ENCODE measurements around the gene CABLES2. TPM values are rescaled to one million over a fixed set of nuclear protein-coding genes. Genes with fewer than 3 reads are reported as not detected.

Gene CABLES2
- total and polyA plus RNA-seq, 5 donors from 2014 or later, result 0.49 to 7.0 (median 1.2) TPM

DNA sequence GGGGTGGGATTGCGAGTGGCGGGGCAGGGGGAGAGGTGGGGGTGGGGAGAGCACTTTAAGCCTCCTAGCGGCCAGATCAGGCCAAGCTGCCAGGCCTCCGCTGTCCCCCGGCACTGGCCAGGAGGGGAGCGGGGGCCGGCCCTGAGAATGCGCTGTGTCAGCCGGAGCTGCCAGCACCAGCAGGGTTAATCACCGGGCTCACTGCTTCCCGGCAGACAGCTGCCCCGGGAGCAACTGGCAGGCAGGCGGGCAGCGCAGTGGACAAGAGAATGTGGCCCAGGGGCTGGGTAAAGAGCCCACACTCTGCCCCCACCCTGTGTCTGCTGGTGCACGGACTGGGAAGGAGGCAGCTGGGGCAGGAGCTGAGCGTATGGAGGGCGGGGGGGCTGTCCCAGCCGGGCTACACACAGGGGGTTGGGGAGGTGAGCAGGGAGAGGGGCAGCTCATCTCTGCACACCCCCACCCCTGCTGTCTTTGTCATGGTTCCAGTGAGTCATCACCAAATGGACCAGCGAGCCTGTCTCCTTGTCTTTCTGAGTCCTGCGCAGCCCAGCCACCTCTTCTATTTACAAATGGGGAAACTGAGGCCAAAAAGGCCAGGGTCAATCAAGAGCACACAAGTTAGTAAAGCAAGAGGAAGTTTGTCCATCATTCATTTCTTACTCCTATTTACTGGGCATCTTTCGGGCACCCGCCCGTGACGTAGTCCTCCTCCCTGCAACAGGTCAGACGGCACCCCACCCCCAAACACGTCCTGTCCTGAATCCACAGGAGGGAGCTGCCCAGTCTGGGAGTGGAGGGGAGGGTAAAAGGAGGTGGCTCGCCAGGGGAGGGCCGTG lies 37.9 kb downstream of the CABLES2 start:
- Mint-ChIP-seq H3K27me3 (peaks cover 30% of the 10 kb centered on the region), H3K9me3 (no peaks in the 10 kb centered on the region), H3K27ac (no peak overlapping the region), H3K36me3 (no peaks in the 10 kb centered on the region), H3K4me3 (peak overlapping the region in 2 of 4 donors; percentile 21 to 53), H3K4me1 (peaks cover 0 to 7% (median 0%) of the 10 kb centered on the region in 4 donors)
- no peak overlapping the region for H3K4me3 ChIP-seq (ENCODE audit: low read depth, low read length)
- ATAC-seq (ENCODE audit: low read depth in 2 of 2), result no peak
- H3K36me3 ChIP-seq (ENCODE audit: control insufficient read depth, insufficient read depth, low read length), result no peaks in the 10 kb centered on the region
- peaks cover 25% of the 10 kb centered on the region for H3K4me1 ChIP-seq (ENCODE audit: control insufficient read depth, insufficient read depth, low read length, poor library complexity, severe bottlenecking)
- DNase-seq, result no peak
- no peaks in the 10 kb centered on the region for H3K27me3 ChIP-seq (ENCODE audit: control insufficient read depth, insufficient read depth, low read length)
- H3K9me3 ChIP-seq (ENCODE audit: control insufficient read depth in 2 of 2, low read length in 2 of 2), result no peaks in the 10 kb centered on the region
- H3K27ac ChIP-seq (ENCODE audit: insufficient read depth, low read length, poor library complexity, severe bottlenecking), result no peak overlapping the region

DNA sequence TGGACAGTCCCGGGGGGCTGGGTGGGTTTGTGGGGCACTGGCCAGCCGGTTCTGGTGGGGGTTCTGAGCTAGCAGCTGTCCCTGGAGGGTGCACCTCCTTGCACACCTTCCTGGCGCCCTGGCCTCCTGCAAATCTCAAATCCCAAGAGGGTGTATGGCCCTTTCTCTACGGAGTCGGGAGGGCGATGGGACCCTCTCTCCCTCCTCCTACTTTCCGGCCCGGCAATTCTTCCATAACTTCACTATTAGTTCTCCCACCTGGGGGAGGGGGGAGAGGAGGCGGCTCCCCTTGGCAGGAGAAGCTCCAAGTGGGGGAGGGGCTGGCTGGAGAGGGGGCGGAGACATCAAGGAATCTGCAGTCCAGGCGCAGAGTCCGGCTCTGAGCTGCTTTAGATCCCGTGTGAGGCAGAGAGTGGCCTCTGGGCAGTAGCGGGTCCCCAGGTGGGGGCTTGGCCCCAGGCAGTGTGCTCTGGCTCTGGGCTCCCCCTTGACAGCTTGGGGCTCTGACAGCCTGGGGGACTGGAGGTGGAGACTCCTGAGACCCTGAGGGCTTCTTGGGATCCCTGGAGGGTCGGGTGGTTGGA lies 38.6 kb downstream of the CABLES2 start:
- H3K36me3 Mint-ChIP-seq, result no peaks in the 10 kb centered on the region
- H3K4me3 ChIP-seq (ENCODE audit: low read depth, low read length), result no peak overlapping the region
- H3K4me1 Mint-ChIP-seq, result peaks cover 0 to 7% (median 0%) of the 10 kb centered on the region in 4 donors
- H3K4me1 ChIP-seq (ENCODE audit: control insufficient read depth, insufficient read depth, low read length, poor library complexity, severe bottlenecking), result peaks cover 25% of the 10 kb centered on the region
- H3K27me3 Mint-ChIP-seq, result peaks cover 35% of the 10 kb centered on the region
- no peaks in the 10 kb centered on the region for H3K36me3 ChIP-seq (ENCODE audit: control insufficient read depth, insufficient read depth, low read length)
- DNase-seq (no peak), ATAC-seq (ENCODE audit: low read depth in 2 of 2) (no peak)
- no peaks in the 10 kb centered on the region for H3K9me3 ChIP-seq (ENCODE audit: control insufficient read depth in 2 of 2, low read length in 2 of 2)
- peak overlapping the region in 3 of 4 donors; percentile 15 to 69 (median 16) for H3K4me3 Mint-ChIP-seq
- H3K27me3 ChIP-seq (ENCODE audit: control insufficient read depth, insufficient read depth, low read length), result no peaks in the 10 kb centered on the region
- no peaks in the 10 kb centered on the region for H3K9me3 Mint-ChIP-seq
- H3K27ac Mint-ChIP-seq, result no peak overlapping the region
- peak overlapping the region; percentile 5 for H3K27ac ChIP-seq (ENCODE audit: insufficient read depth, low read length, poor library complexity, severe bottlenecking)

DNA sequence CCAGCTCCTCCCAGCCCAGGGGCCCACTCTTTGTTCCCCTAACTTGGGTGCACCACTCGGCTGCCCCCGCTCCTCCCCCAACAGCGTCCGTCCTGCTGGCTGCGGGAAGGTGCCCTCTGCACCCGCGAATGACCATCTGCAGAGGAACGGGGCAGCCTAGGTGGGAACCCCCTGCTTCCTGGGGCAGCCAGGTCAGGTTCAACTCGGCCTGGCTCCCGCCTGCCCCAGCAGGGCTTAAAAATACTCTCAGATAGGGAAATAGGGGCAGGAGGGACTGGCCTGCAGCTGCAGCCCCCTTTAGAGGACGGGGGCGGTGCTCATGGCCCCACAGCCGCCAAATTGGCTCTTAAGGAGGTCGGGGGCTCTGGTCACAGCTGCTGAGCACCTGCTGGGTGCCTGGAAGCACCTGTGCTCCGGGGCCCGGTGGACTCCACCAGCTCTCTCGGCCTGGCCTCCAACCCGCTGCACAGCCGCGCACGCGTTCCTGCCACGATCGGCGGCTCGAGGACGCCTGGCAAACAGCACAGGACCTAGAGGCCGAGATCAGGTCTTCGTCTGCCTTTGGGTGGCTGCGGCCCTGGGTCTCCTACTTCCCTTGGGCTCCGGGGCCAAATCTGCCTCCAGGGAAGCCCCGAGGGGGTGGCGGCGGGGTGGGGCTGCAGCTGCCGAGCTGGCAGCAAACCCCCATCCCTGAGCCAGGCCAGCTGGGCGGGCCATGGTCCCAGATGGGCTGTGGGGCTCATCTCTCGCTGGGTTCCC lies 39.3 kb downstream of the CABLES2 start:
- Mint-ChIP-seq H3K4me3 (peak overlapping the region in 3 of 4 donors; percentile 56 to 71 (median 70)), H3K27ac (no peak overlapping the region), H3K9me3 (no peaks in the 10 kb centered on the region), H3K36me3 (no peaks in the 10 kb centered on the region), H3K4me1 (peaks cover 0 to 7% (median 0%) of the 10 kb centered on the region in 4 donors), H3K27me3 (peaks cover 34% of the 10 kb centered on the region)
- Histone ChIP-seq H3K36me3 (ENCODE audit: control insufficient read depth, insufficient read depth, low read length) (no peaks in the 10 kb centered on the region), H3K4me1 (ENCODE audit: control insufficient read depth, insufficient read depth, low read length, poor library complexity, severe bottlenecking) (peaks cover 25% of the 10 kb centered on the region), H3K9me3 (ENCODE audit: control insufficient read depth in 2 of 2, low read length in 2 of 2) (no peaks in the 10 kb centered on the region), H3K4me3 (ENCODE audit: low read depth, low read length) (no peak overlapping the region), H3K27me3 (ENCODE audit: control insufficient read depth, insufficient read depth, low read length) (no peaks in the 10 kb centered on the region), H3K27ac (ENCODE audit: insufficient read depth, low read length, poor library complexity, severe bottlenecking) (no peak overlapping the region)
- no peak for ATAC-seq (ENCODE audit: low read depth in 2 of 2)
- DNase-seq, result peak in 1 of 3 donors; percentile 18

DNA sequence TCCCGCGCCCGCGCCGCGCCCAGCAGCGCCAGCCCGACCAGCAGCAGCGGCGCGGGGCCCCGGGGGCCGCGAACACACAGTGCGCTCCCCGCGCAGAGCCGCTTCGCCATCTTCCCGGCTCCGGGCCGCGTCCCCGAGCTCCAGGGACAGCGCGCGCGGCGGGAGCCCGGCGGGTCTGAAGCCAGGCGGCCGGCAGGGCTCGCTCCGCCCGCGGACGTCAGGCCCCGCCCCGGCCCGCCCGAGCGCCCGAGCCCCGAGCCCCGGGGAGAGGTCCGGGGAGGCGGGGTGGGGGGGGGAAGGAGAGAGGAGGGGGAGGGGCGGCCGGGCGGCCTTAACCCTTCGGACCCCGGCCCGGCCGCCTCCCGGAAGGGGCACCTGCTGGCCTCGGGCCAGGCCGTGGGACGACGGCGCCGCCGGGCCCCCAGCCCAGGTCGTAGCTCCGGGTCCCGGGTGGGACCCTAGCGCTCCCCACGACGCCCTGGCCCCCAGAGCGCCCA lies 39.9 kb downstream of the CABLES2 start, which contains the start of gene LAMA5:
Gene LAMA5, minus strand, starts transcription at position 177 of the 497 bp plus-strand sequence. Its CDS starts 67 bp downstream, at position 110.
- Mint-ChIP-seq H3K4me1 (peaks cover 0 to 7% (median 0%) of the 10 kb centered on the region in 4 donors), H3K27me3 (peaks cover 37% of the 10 kb centered on the region), H3K36me3 (no peaks in the 10 kb centered on the region), H3K27ac (no peak within 1 kb of the TSS), H3K9me3 (no peaks in the 10 kb centered on the region), H3K4me3 (peak within 1 kb of the TSS in 3 of 4 donors; percentile 56 to 71 (median 70))
- Histone ChIP-seq H3K36me3 (ENCODE audit: control insufficient read depth, insufficient read depth, low read length) (no peaks in the 10 kb centered on the region), H3K27ac (ENCODE audit: insufficient read depth, low read length, poor library complexity, severe bottlenecking) (no peak within 1 kb of the TSS), H3K4me3 (ENCODE audit: low read depth, low read length) (no peak within 1 kb of the TSS), H3K4me1 (ENCODE audit: control insufficient read depth, insufficient read depth, low read length, poor library complexity, severe bottlenecking) (peaks cover 25% of the 10 kb centered on the region), H3K27me3 (ENCODE audit: control insufficient read depth, insufficient read depth, low read length) (no peaks in the 10 kb centered on the region), H3K9me3 (ENCODE audit: control insufficient read depth in 2 of 2, low read length in 2 of 2) (no peaks in the 10 kb centered on the region)
- DNase-seq, result no peak
- no peak for ATAC-seq (ENCODE audit: low read depth in 2 of 2)

DNA sequence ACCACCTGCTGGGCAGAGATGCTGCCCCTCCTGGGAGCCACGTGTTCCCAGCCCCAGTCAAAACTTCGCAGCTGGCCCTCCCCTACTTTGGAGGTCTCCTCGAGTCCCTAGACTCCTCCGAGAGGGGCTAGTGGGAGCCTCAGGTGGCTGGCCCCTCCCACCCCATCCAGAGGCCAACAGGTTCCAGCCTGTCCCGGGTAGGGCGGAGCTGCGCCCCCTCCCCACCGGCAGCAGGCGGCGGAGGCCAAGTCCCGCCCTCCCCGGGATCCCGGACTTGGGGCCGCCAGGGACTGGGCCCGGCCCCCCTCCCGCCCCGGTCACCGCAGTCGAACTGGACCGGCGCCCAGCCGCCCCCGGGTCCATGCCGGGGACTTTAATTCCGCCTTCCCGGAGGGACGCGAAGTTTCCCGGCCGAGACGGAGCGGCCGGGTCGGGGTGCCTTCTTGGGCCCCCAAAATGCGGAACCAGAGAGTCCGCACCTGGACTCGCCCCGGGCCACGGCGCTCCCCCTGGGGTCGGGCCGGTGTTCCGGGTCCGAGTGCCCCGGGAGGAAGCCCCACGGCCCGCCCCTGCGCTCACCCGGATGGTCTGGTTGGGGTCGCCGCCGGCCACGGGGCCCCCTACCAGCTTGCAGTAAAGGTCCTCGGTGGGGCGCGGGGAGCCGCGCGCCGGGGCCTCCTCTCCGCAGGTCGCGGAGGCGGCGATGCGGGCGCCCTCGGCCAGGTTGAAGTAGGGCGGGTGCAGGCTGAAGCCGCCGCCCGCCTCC lies 40.5 kb downstream of the CABLES2 start:
- DNase-seq (no peak), ATAC-seq (ENCODE audit: low read depth in 2 of 2) (no peak)
- no peak overlapping the region for H3K27ac Mint-ChIP-seq
- H3K4me3 ChIP-seq (ENCODE audit: low read depth, low read length), result no peak overlapping the region
- peaks cover 25% of the 10 kb centered on the region for H3K4me1 ChIP-seq (ENCODE audit: control insufficient read depth, insufficient read depth, low read length, poor library complexity, severe bottlenecking)
- peaks cover 0 to 7% (median 0%) of the 10 kb centered on the region in 4 donors for H3K4me1 Mint-ChIP-seq
- H3K9me3 ChIP-seq (ENCODE audit: control insufficient read depth in 2 of 2, low read length in 2 of 2), result no peaks in the 10 kb centered on the region
- H3K27me3 ChIP-seq (ENCODE audit: control insufficient read depth, insufficient read depth, low read length), result no peaks in the 10 kb centered on the region
- no peaks in the 10 kb centered on the region for H3K36me3 Mint-ChIP-seq
- H3K27ac ChIP-seq (ENCODE audit: insufficient read depth, low read length, poor library complexity, severe bottlenecking), result no peak overlapping the region
- no peaks in the 10 kb centered on the region for H3K36me3 ChIP-seq (ENCODE audit: control insufficient read depth, insufficient read depth, low read length)
- H3K9me3 Mint-ChIP-seq, result no peaks in the 10 kb centered on the region
- H3K4me3 Mint-ChIP-seq, result peak overlapping the region in 1 of 4 donors; percentile 21
- H3K27me3 Mint-ChIP-seq, result peaks cover 37% of the 10 kb centered on the region

DNA sequence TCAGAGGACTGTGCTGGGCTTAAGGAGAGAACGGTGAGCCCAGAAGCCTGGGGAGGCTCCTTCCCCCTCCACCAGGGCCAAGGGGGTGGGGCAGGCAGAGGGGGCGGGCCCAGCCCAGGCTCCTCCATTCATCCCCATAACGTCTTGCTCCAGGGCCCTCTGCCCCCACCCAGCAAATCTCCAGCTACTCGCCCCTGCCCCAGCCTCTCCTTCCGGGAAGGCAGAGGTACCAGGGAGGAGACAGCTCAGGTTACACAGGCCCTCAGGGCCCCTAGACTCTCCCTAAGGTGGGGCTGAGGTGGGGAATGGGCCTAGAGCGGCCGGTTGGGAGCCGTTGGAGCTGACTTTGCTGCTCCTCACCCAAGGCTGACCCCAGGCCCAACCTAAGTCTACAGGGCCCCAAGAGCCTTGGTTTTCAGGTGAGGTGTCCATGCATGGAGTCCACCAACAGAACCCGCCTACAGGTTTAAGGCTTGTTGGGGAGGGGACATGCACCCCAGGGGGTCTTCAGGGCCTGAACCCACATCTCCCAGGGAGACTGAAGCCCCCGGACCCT lies 41.2 kb downstream of the CABLES2 start:
- peaks cover 0 to 7% (median 0%) of the 10 kb centered on the region in 4 donors for H3K4me1 Mint-ChIP-seq
- H3K9me3 ChIP-seq (ENCODE audit: control insufficient read depth in 2 of 2, low read length in 2 of 2), result no peaks in the 10 kb centered on the region
- H3K36me3 ChIP-seq (ENCODE audit: control insufficient read depth, insufficient read depth, low read length), result no peaks in the 10 kb centered on the region
- H3K27me3 ChIP-seq (ENCODE audit: control insufficient read depth, insufficient read depth, low read length), result no peaks in the 10 kb centered on the region
- peak overlapping the region in 1 of 4 donors; percentile 21 for H3K4me3 Mint-ChIP-seq
- H3K36me3 Mint-ChIP-seq, result no peaks in the 10 kb centered on the region
- H3K4me3 ChIP-seq (ENCODE audit: low read depth, low read length), result no peak overlapping the region
- DNase-seq (no peak), ATAC-seq (ENCODE audit: low read depth in 2 of 2) (no peak)
- H3K9me3 Mint-ChIP-seq, result no peaks in the 10 kb centered on the region
- H3K27ac ChIP-seq (ENCODE audit: insufficient read depth, low read length, poor library complexity, severe bottlenecking), result no peak overlapping the region
- H3K27ac Mint-ChIP-seq, result no peak overlapping the region
- peaks cover 37% of the 10 kb centered on the region for H3K27me3 Mint-ChIP-seq
- peaks cover 25% of the 10 kb centered on the region for H3K4me1 ChIP-seq (ENCODE audit: control insufficient read depth, insufficient read depth, low read length, poor library complexity, severe bottlenecking)

All from CD4-positive, CD25-positive, alpha-beta regulatory T cell (primary cell).